ENCODE results near the gene HOXB2.

DNA sequence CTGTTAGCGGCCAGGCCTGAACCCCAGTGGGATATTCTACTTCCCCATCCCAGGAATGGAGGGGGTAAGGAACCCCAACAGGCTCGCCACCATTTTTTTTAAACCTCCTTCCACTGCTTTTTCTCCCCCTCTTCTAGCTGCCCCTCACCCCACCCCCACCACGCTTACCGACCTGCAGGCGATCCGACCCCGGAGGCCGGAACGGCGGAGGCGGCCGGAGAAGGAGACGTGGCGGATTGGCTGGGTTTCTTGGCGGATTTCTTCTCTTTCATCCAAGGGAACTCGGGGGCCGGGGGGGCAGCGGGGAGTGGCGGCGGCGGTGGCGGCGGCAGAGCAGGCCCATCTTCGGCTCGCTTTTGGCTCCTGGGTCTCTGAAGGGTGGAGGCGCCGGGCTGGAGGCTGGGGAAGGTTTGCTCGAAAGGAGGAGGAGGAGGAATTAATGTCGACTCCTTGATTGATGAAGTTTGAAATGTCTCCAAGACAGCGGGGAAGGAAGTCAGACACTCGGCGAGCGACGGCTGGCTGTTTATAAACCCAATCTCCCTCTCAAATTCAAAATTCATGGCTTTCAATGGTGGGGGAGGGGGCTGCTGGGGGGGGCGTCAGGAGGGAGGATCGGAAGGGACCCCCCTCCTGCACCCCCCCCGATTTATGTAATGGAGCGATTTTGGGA lies 424 bp downstream of the HOXB2 start:
- TF ChIP-seq, protein P1, sequence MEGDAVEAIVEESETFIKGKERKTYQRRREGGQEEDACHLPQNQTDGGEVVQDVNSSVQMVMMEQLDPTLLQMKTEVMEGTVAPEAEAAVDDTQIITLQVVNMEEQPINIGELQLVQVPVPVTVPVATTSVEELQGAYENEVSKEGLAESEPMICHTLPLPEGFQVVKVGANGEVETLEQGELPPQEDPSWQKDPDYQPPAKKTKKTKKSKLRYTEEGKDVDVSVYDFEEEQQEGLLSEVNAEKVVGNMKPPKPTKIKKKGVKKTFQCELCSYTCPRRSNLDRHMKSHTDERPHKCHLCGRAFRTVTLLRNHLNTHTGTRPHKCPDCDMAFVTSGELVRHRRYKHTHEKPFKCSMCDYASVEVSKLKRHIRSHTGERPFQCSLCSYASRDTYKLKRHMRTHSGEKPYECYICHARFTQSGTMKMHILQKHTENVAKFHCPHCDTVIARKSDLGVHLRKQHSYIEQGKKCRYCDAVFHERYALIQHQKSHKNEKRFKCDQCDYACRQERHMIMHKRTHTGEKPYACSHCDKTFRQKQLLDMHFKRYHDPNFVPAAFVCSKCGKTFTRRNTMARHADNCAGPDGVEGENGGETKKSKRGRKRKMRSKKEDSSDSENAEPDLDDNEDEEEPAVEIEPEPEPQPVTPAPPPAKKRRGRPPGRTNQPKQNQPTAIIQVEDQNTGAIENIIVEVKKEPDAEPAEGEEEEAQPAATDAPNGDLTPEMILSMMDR (IDR thresholded peaks at IDR 0.05; ENCODE audit: low read depth, low read length), result no peak
- no peak for TF ChIP-seq EZH2phosphoT487 (IDR thresholded peaks at IDR 0.05; ENCODE audit: low read depth)

All from OCI-LY3 (cell line).